Osteoblast (primary cell): ENCODE measurements around the gene ANKRD13C. TPM values are rescaled to one million over a fixed set of nuclear protein-coding genes. Genes with fewer than 3 reads are reported as not detected.

Source experiments
- DNase-seq: peaks from one replicate; pipeline ENCODE4 v3.0.0; 2011; ENCODE audit warnings: low spot score, mixed read lengths; ENCODE audit not compliant: insufficient read length; ENCODE audit errors: missing footprints
- H2AFZ ChIP-seq: 2 replicates; pipeline ENCODE4 v1.6.0; 2011; ENCODE audit warnings: mild to moderate bottlenecking, low read length
- H3K27ac ChIP-seq: 2 replicates; pipeline ENCODE4 v1.5.1; 2011; ENCODE audit warnings: mild to moderate bottlenecking, low read depth, low read length, moderate library complexity
- H3K27me3 ChIP-seq: 2 replicates; pipeline ENCODE4 v1.6.0; 2012; ENCODE audit warnings: mild to moderate bottlenecking, control low read depth, inconsistent platforms, low read length, moderate library complexity; ENCODE audit not compliant: insufficient read depth
- H3K36me3 ChIP-seq: 2 replicates; pipeline ENCODE4 v1.5.1; 2011; ENCODE audit warnings: mild to moderate bottlenecking, low read length, control low read depth, moderate library complexity; ENCODE audit not compliant: insufficient read depth
- H3K4me1 ChIP-seq: 2 replicates; pipeline ENCODE4 v1.5.1; 2011; ENCODE audit warnings: mild to moderate bottlenecking, low read length, control low read depth, moderate library complexity; ENCODE audit not compliant: insufficient read depth
- H3K4me2 ChIP-seq: 2 replicates; pipeline ENCODE4 v1.6.0; 2011; ENCODE audit warnings: mild to moderate bottlenecking, low read length; ENCODE audit not compliant: insufficient read depth
- H3K4me3 ChIP-seq: fragments of 200-600 bp; sonication (generic); 3 replicates; pipeline ENCODE4 v1.5.1; 2012; ENCODE audit warnings: mild to moderate bottlenecking, low read length, inconsistent platforms; ENCODE audit not compliant: insufficient read depth
- H3K79me2 ChIP-seq: 2 replicates; pipeline ENCODE4 v1.6.0; 2012; ENCODE audit warnings: mild to moderate bottlenecking, low read length, control low read depth, inconsistent platforms; ENCODE audit not compliant: insufficient read depth
- H3K9me3 ChIP-seq: 2 replicates; pipeline ENCODE4 v1.5.1; 2011; ENCODE audit warnings: low read depth, low read length, control low read depth
- H4K20me1 ChIP-seq: 2 replicates; pipeline ENCODE4 v1.6.0; 2012; ENCODE audit warnings: mild to moderate bottlenecking, low read length, control low read depth; ENCODE audit not compliant: insufficient read depth
- CTCF ChIP-seq: IDR thresholded peaks from 2 replicates; pipeline ENCODE4 v1.5.1; 2011; ENCODE audit warnings: mild to moderate bottlenecking, low read depth, low read length, moderate library complexity; ENCODE audit errors: extremely low read depth
- total RNA-seq: library from RNA; depleted of rRNA; stranded (reverse); fragments of >200 nt; gene quantifications from 2 replicates; pipeline ENCODE4 v1.2.3, GENCODE V29; 2012

ANKRD13C gene
- total RNA-seq, 1 donor: 39.1 TPM

GRCh38 chr1:70386121-70386520 lies 31.6 kb upstream of the ANKRD13C start:
- no peak overlapping the region for H3K4me3 ChIP-seq
- H3K36me3 ChIP-seq: no peaks in the 10 kb centered on the region
- no peak for DNase-seq
- no peaks in the 10 kb centered on the region for H4K20me1 ChIP-seq
- peaks cover 2% of the 10 kb centered on the region for H3K27me3 ChIP-seq
- H2AFZ ChIP-seq: no peak overlapping the region
- H3K9me3 ChIP-seq: no peaks in the 10 kb centered on the region
- H3K27ac ChIP-seq: no peak overlapping the region
- no peaks in the 10 kb centered on the region for H3K4me1 ChIP-seq
- TF ChIP-seq CTCF: no peak
- no peak overlapping the region for H3K4me2 ChIP-seq
- H3K79me2 ChIP-seq: no peaks in the 10 kb centered on the region

DNA sequence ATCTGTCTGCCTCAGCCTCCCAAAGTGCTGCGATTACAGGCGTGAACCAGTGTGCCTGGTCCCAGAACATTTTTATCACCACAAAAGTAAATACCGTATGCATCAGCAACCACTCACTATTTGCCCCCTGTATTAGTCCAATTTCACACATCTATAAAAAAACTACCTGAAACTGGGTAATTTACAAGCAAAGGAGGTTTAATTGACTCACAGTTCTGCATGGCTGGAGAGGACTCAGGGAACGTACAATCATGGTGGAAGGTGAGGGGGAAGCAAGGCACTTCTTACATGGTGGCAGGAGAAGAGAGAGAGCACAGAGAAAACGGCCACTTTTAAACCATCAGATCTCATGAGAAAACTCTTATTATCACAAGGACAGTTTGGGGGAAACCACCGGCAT lies 31.0 kb upstream of the ANKRD13C start:
- H3K4me1 ChIP-seq: no peaks in the 10 kb centered on the region
- H3K79me2 ChIP-seq: no peaks in the 10 kb centered on the region
- H3K4me3 ChIP-seq: no peak overlapping the region
- no peak overlapping the region for H3K27ac ChIP-seq
- H4K20me1 ChIP-seq: no peaks in the 10 kb centered on the region
- H3K9me3 ChIP-seq: no peaks in the 10 kb centered on the region
- no peak overlapping the region for H3K4me2 ChIP-seq
- no peak overlapping the region for H2AFZ ChIP-seq
- no peaks in the 10 kb centered on the region for H3K36me3 ChIP-seq
- TF ChIP-seq CTCF: no peak
- DNase-seq: no peak
- H3K27me3 ChIP-seq: peaks cover 2% of the 10 kb centered on the region

DNA sequence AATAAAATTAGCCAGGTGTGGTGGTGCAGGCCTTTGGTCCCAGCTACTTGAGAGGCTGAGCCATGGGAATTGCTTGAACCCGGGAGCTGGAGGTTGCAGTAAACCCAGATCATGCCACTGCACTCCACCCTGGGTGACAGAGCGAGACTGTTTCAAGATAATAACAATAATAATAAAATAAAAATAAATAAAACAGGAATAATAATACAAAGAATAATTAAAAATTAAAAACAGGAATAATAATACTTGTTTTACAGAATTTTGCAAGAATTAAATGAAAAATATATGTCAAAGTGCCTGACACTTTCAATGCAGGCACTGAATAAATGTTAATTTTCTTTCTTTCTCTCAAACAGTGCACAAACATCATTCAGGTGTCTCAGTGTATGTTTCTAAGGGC lies 30.0 kb upstream of the ANKRD13C start:
- TF ChIP-seq CTCF: no peak
- no peak overlapping the region for H3K4me3 ChIP-seq
- peaks cover 2% of the 10 kb centered on the region for H3K27me3 ChIP-seq
- H3K4me2 ChIP-seq: no peak overlapping the region
- H2AFZ ChIP-seq: no peak overlapping the region
- H3K79me2 ChIP-seq: no peaks in the 10 kb centered on the region
- no peaks in the 10 kb centered on the region for H4K20me1 ChIP-seq
- H3K27ac ChIP-seq: no peak overlapping the region
- H3K36me3 ChIP-seq: no peaks in the 10 kb centered on the region
- H3K4me1 ChIP-seq: no peaks in the 10 kb centered on the region
- no peaks in the 10 kb centered on the region for H3K9me3 ChIP-seq
- DNase-seq: no peak

- no peak for TF ChIP-seq CTCF
- Histone ChIP-seq H3K27me3 (no peaks in the 10 kb centered on the region), H3K4me2 (no peak overlapping the region), H3K4me3 (no peak overlapping the region), H2AFZ (no peak overlapping the region), H4K20me1 (no peaks in the 10 kb centered on the region), H3K36me3 (no peaks in the 10 kb centered on the region), H3K27ac (no peak overlapping the region), H3K79me2 (no peaks in the 10 kb centered on the region), H3K9me3 (no peaks in the 10 kb centered on the region), H3K4me1 (no peaks in the 10 kb centered on the region)
- DNase-seq: no peak
Observed at GRCh38 chr1:70383483-70383882, 29.0 kb upstream of the ANKRD13C start.
